Activated naive CD8-positive, alpha-beta T cell treated with anti-CD3 and anti-CD28 coated beads for 36 hours (primary cell): ENCODE data around the gene SAMD1. TPM values are rescaled to one million over a fixed set of nuclear protein-coding genes. Genes with fewer than 3 reads are reported as not detected.
A peak's percentile ranks its signal among the peaks of the same experiment; 100 is the strongest.

Experiments used
- DNase-seq: peaks from one replicate; pipeline ENCODE4 v3.0.0; 2021
- H3K27ac Mint-ChIP-seq: one replicate; pipeline ENCODE4 v1.8.0; 2022; ENCODE audit warnings: mild to moderate bottlenecking, moderate library complexity, mixed read lengths
- H3K27me3 Mint-ChIP-seq: one replicate; pipeline ENCODE4 v1.8.0; 2022; ENCODE audit warnings: mild to moderate bottlenecking, mixed read lengths
- H3K36me3 Mint-ChIP-seq: one replicate; pipeline ENCODE4 v1.8.0; 2021; ENCODE audit warnings: mild to moderate bottlenecking, mixed read lengths
- H3K4me1 Mint-ChIP-seq: one replicate; pipeline ENCODE4 v1.8.0; 2021; ENCODE audit warnings: mixed read lengths
- H3K4me3 Mint-ChIP-seq: one replicate; pipeline ENCODE4 v1.8.0; 2022; ENCODE audit warnings: mild to moderate bottlenecking, moderate library complexity, mixed read lengths
- H3K9me3 Mint-ChIP-seq: one replicate; pipeline ENCODE4 v1.8.0; 2022; ENCODE audit warnings: mixed read lengths
- total RNA-seq, 2 experiments: library from RNA; stranded (reverse); gene quantifications; one replicate each; pipeline ENCODE4 v1.2.3, GENCODE V29; 2021

SAMD1 gene
- total RNA-seq, 2 experiments from 2014 or later: 66.7 to 68.0 TPM

DNA sequence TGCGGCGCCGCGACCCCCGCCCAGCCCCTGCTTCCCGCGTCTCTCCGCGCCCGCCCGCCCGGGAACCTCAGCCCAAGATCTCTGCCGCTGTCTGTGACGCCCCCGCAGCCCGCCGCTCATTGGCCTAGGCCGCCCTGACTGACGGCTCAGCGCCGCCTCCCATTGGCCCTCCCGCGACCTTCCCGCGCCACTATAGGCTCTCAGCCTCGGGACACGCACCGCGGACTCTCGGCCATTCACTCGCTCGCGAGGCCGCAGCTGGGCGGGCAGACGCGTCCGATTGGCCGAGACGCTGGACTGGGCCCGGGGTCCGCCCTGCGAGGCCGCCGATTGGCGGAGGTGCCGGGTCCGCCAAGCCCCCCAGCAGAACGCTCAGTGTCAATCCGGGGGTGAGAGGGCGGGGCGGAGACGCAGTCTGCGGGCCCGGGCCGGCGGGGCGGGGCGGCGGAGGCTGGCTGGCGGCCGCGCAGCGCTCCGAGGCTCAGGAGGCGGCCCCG, 27.2 kb upstream of the SAMD1 start, which contains the start of gene PRKACA:
PRKACA (minus strand) TSS at position 95 of the 497 bp plus-strand sequence. CDS start 215 bp downstream, outside the sequence.
- peak; percentile 100 for DNase-seq
- Mint-ChIP-seq H3K27ac (peak within 1 kb of the TSS; percentile 88), H3K9me3 (no peaks in the 10 kb centered on the region), H3K4me3 (peak within 1 kb of the TSS; percentile 87), H3K4me1 (peaks cover 33% of the 10 kb centered on the region), H3K27me3 (no peaks in the 10 kb centered on the region), H3K36me3 (peaks cover 4% of the 10 kb centered on the region)

DNA sequence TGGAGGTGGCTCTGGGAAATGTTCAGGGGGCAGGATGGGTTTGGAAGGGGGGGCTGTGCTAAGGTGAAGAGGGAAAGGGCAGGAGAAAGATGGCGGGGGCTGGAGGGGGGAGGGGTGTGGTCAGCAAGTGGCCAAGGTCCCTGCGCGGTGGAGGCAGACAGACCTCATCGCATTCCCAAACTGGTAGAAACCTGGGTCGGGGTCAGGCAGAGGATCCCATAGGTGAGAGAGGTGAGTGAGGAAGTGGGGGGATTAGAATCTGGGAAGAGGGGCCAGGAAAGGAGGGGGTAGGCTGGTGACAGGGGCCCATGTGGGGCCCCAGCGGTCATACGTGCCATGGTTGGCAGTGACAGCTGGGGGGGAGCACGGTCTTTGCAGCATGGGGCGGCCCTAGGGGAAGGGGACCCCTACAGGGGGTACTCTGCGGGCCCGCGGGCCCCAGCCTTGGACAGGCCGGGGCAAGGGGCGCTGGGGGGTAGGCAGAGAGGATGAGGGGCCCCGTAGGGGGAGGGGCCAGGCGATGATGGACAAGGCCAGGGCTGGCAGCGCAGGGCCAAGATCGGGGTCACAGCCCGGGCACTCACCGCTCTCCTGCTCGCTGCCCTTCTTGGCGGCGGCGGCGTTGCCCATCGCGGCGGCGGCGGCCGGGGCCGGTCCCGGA, 26.5 kb upstream of the SAMD1 start:
- H3K4me3 Mint-ChIP-seq: peak overlapping the region; percentile 87
- no peak for DNase-seq
- H3K27ac Mint-ChIP-seq: peak overlapping the region; percentile 7
- H3K9me3 Mint-ChIP-seq: no peaks in the 10 kb centered on the region
- no peaks in the 10 kb centered on the region for H3K36me3 Mint-ChIP-seq
- peaks cover 38% of the 10 kb centered on the region for H3K4me1 Mint-ChIP-seq
- no peaks in the 10 kb centered on the region for H3K27me3 Mint-ChIP-seq

GRCh38 chr19:14116525-14116917, 26.0 kb upstream of the SAMD1 start:
- Mint-ChIP-seq H3K27ac (peak overlapping the region; percentile 7), H3K36me3 (no peaks in the 10 kb centered on the region), H3K4me1 (peaks cover 43% of the 10 kb centered on the region), H3K9me3 (no peaks in the 10 kb centered on the region), H3K4me3 (peak overlapping the region; percentile 87), H3K27me3 (no peaks in the 10 kb centered on the region)
- DNase-seq: no peak

DNA sequence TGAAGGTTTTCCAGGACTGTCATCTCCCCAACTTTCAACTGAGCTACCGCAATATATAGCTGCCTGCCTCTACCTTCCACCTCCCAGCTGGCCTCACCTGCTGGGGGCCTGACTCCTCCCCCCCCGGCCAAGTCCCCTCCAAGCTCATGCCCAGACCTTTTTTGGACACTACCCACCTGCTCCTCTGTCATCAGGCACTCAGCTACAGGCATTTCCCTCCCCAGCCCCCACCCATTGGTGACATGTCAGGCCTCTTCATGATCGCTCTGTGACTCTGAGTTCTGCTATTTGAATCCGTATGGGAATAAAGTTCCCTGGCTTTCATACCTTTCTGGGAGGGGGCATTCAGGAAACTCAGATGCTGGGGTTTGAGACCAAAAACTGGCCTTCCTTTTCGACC, 25.2 kb upstream of the SAMD1 start:
- Mint-ChIP-seq H3K4me1 (peaks cover 43% of the 10 kb centered on the region), H3K4me3 (peak overlapping the region; percentile 87), H3K27me3 (no peaks in the 10 kb centered on the region), H3K36me3 (no peaks in the 10 kb centered on the region), H3K9me3 (no peaks in the 10 kb centered on the region), H3K27ac (no peak overlapping the region)
- DNase-seq: no peak

GRCh38 chr19:14114854-14115253, 24.3 kb upstream of the SAMD1 start:
- Mint-ChIP-seq H3K36me3 (no peaks in the 10 kb centered on the region), H3K9me3 (no peaks in the 10 kb centered on the region), H3K4me1 (peaks cover 43% of the 10 kb centered on the region), H3K4me3 (no peak overlapping the region), H3K27me3 (no peaks in the 10 kb centered on the region), H3K27ac (no peak overlapping the region)
- DNase-seq: peak; percentile 63

DNA sequence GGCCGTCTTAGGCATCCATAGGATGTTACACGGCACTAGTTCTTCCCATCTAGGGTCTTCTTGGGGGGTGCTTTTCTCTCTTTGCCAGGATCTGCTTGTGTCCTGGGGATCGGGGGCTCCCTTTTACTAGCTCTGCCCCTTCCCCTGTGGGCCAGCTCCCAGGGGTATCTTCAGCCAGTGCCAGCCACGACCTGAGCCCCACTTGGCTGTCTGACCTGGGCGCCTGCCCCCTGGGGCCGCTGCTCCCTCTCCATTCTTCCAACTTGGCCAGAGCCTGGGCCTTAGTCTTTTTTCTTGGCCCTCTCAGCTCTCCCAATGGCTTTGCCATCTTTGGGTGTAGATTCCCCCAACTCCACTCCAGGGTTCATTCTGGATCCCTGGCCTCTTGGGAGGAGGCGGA, 23.9 kb upstream of the SAMD1 start:
- Mint-ChIP-seq H3K4me1 (peaks cover 43% of the 10 kb centered on the region), H3K27me3 (no peaks in the 10 kb centered on the region), H3K36me3 (no peaks in the 10 kb centered on the region), H3K9me3 (no peaks in the 10 kb centered on the region), H3K4me3 (no peak overlapping the region), H3K27ac (no peak overlapping the region)
- no peak for DNase-seq

DNA sequence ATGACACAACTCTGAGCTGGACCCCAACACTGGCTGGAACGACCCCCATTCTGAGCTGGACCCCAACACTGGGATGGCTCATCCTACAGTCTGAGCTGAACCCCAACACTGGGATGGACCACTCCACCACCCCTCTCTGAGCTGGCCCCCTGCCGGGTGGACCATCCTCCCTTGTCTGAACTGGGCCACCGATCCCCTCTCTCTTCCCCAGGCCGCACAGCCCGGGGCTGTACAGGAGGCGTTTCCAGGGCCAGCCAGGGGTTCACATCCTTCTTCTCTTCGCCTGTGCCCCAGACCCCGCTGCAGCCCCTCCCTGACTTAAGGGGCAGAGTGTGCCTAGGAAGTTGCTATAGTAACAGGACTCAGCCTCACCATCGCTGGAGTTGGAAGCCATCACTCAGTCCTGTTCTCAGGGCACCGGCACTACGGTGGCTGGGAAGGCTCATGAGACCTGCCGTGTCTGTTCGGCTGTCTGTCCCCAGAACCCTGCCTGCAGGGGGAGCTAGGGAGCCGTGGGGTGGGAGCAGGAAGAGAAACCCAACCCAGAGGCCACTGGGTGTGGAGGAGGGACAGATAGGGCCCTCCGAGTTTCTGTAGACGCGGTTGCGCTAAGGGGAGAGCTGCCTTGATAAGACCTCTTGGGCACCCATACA, 23.3 kb upstream of the SAMD1 start:
- no peaks in the 10 kb centered on the region for H3K9me3 Mint-ChIP-seq
- H3K4me3 Mint-ChIP-seq: no peak overlapping the region
- H3K36me3 Mint-ChIP-seq: no peaks in the 10 kb centered on the region
- DNase-seq: peak; percentile 57
- no peaks in the 10 kb centered on the region for H3K27me3 Mint-ChIP-seq
- H3K4me1 Mint-ChIP-seq: peaks cover 40% of the 10 kb centered on the region
- H3K27ac Mint-ChIP-seq: no peak overlapping the region

- peaks cover 36% of the 10 kb centered on the region for H3K4me1 Mint-ChIP-seq
- H3K4me3 Mint-ChIP-seq: no peak overlapping the region
- no peak overlapping the region for H3K27ac Mint-ChIP-seq
- no peak for DNase-seq
- H3K36me3 Mint-ChIP-seq: peaks cover under 1% of the 10 kb centered on the region
- no peaks in the 10 kb centered on the region for H3K9me3 Mint-ChIP-seq
- H3K27me3 Mint-ChIP-seq: no peaks in the 10 kb centered on the region
Observed at GRCh38 chr19:14112809-14113385, 22.3 kb upstream of the SAMD1 start.

DNA sequence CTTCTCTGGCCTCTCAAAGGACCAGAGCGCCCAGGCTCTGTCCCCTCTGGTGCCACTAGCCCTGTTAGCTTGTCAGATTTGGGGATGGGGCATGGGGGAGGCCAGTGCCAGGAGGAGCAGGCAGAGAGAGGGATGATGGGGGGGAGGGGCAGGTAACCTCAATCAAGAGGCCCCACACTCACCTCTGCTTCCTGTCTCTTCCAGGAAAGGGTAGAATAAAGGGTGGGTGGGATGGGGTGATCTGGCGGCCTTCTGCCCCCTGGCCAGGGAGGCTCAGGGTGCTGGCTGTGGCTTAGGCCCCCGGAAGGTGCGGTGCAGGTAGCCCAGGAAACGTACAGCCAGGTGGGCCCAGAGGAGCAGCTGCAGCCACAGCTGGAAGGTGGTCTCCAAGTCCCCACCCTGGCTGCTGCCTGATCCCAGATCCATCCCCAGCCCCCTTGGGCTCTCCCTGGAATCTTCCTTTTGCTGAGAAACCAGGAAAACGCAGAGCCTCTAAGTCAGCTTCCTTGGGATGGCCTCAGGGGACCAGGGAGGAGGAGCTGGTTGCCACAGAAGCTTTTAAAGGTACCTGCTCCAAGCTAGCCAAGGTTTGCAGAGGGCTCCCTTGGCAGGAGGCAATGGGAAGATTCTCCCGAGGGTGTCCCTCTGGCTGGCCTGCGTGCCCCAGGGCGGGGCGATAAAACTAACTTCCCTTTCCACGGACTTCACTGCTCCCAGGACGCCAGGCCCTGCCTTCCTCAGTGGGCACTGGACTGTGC, 21.7 kb upstream of the SAMD1 start:
- no peaks in the 10 kb centered on the region for H3K27me3 Mint-ChIP-seq
- no peak overlapping the region for H3K27ac Mint-ChIP-seq
- H3K9me3 Mint-ChIP-seq: no peaks in the 10 kb centered on the region
- H3K4me3 Mint-ChIP-seq: no peak overlapping the region
- peaks cover 36% of the 10 kb centered on the region for H3K4me1 Mint-ChIP-seq
- H3K36me3 Mint-ChIP-seq: peaks cover 1% of the 10 kb centered on the region
- no peak for DNase-seq

DNA sequence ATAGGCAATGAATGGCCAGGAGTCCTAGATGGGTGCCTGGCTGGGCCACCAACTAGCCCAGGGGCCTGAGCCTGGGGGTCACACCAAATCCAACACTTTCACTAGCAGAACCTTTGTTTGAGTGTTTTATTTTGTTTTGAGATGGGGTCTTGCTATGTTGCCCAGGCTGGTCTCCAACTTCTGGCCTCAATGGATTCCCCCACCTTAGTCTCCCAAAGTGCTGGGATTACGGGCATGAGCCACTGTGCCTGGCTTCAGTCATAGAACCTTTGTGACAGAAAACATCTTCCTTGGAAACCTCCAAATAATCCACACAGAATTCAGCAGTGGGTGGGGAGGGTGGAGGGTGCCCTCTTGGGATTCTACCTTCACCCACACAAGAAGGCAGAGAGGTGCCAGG, 20.9 kb upstream of the SAMD1 start:
- Mint-ChIP-seq H3K36me3 (peaks cover 1% of the 10 kb centered on the region), H3K4me3 (no peak overlapping the region), H3K27me3 (no peaks in the 10 kb centered on the region), H3K4me1 (peaks cover 30% of the 10 kb centered on the region), H3K27ac (no peak overlapping the region), H3K9me3 (no peaks in the 10 kb centered on the region)
- no peak for DNase-seq

DNA sequence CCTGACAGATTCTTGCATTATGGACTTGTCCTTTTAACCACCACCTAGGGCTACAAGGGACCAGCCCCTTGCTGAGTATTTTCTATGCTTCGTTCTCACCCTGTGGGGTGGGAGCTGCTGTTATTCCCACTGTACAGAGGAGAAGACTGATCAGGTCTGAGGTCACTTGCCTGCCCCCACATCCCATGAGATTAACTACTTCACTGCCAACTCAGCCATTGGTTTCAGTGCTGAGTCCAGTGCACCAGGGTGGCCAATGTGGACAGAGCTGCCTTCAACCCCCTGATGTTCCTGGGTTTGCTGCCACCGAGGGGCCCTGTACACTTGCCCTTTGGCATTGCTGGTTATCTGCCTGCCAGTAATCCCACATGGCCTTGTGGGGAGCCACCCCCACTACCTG, 20.1 kb upstream of the SAMD1 start:
- no peak for DNase-seq
- no peaks in the 10 kb centered on the region for H3K27me3 Mint-ChIP-seq
- H3K4me3 Mint-ChIP-seq: no peak overlapping the region
- peaks cover 23% of the 10 kb centered on the region for H3K4me1 Mint-ChIP-seq
- H3K27ac Mint-ChIP-seq: no peak overlapping the region
- H3K36me3 Mint-ChIP-seq: peaks cover 1% of the 10 kb centered on the region
- no peaks in the 10 kb centered on the region for H3K9me3 Mint-ChIP-seq

DNA sequence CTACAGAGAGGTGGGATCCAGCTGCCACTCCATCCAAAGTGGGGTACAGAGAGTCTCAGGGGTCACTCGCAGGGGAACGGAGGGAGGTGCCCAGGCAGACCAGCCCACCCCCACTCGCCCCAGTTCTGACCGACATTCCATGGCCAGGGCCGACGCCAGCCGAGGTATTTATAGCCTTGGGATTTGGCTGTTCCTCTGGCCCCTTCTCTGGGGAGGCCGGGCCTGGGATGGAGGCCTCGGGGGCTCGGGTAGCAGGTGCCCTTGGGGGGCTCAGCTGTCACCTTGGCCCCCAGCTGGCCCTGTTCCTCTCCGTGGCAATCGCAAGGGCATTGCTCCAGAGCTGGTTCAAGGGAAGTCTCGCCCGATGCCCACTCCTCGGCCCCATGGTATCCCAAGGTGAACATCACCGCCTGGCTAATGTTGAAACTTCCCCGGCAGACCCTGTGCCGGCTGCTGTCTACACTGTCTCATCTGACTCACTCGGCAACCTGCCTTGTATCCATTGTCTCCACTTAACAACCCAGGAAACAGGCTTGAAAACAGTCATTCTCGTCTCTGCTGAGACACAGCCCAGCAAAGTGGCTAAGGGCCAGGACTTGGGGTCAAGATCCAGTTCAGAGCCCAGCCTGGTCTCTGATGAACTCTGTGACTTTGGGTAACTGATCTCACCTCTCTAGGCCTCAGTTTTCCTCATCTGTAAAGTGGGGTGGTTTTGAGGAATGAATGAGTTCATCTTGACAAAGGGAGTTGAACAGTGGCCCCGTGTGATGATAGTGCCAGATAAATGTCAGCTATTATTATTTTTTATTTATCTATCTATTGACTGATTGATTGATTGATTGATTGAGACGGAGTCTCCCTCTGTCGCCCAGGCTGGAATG, 17.3 kb upstream of the SAMD1 start:
- DNase-seq: no peak
- Mint-ChIP-seq H3K9me3 (no peaks in the 10 kb centered on the region), H3K27ac (no peak overlapping the region), H3K27me3 (no peaks in the 10 kb centered on the region), H3K4me1 (peaks cover 12% of the 10 kb centered on the region), H3K4me3 (no peak overlapping the region), H3K36me3 (peaks cover 4% of the 10 kb centered on the region)

- DNase-seq: no peak
- Mint-ChIP-seq H3K4me1 (peaks cover 5% of the 10 kb centered on the region), H3K9me3 (no peaks in the 10 kb centered on the region), H3K36me3 (peaks cover 4% of the 10 kb centered on the region), H3K4me3 (no peak overlapping the region), H3K27me3 (no peaks in the 10 kb centered on the region), H3K27ac (no peak overlapping the region)
Observed at GRCh38 chr19:14106840-14107239, 16.3 kb upstream of the SAMD1 start.

GRCh38 chr19:14105680-14106079, 15.1 kb upstream of the SAMD1 start:
- Mint-ChIP-seq H3K4me3 (no peak overlapping the region), H3K4me1 (peaks cover 1% of the 10 kb centered on the region)

More at GRCh38 chr19:14105680-14106079, 15.1 kb upstream of the SAMD1 start:
- no peaks in the 10 kb centered on the region for H3K9me3 Mint-ChIP-seq
- no peaks in the 10 kb centered on the region for H3K27me3 Mint-ChIP-seq
- peaks cover 5% of the 10 kb centered on the region for H3K36me3 Mint-ChIP-seq
- no peak for DNase-seq
- no peak overlapping the region for H3K27ac Mint-ChIP-seq
